Adrenal gland (tissue), 5 donors: ENCODE results near the gene TMCO2.

Experiments used
- CTCF ChIP-seq, 6 experiments: fragments of 450-650 bp in 4 of 6; fragments of 200-600 bp in 2 of 6; sonication (generic) in 1 of 6; IDR thresholded peaks; 1 replicate in 5 of 6; 2 replicates in 1 of 6; pipeline versions ENCODE4 v1.5.1 to v1.8.0; 2016 to 2021; ENCODE audit warnings: antibody characterized with exemption in 6 of 6, mild to moderate bottlenecking in 2 of 6, moderate library complexity in 1 of 6
- POLR2A ChIP-seq, 2 donors: fragments of 450-650 bp; IDR thresholded peaks; one replicate each; pipeline ENCODE4 v1.6.1; 2017; ENCODE audit warnings: antibody characterized with exemption in 2 of 2, mild to moderate bottlenecking in 2 of 2, moderate library complexity in 1 of 2
- donor health status: DM: no; HTN: no; CAD: no.

GRCh38 chr1:40244138-40244744 is 3.5 kb upstream of the TMCO2 start:
- TF ChIP-seq CTCF (IDR thresholded peaks at IDR 0.05) (no peak), POLR2A (IDR thresholded peaks at IDR 0.05) (no peak)
